Measurements from ENCODE around the gene NPR1.

The NPR1 gene

DNA sequence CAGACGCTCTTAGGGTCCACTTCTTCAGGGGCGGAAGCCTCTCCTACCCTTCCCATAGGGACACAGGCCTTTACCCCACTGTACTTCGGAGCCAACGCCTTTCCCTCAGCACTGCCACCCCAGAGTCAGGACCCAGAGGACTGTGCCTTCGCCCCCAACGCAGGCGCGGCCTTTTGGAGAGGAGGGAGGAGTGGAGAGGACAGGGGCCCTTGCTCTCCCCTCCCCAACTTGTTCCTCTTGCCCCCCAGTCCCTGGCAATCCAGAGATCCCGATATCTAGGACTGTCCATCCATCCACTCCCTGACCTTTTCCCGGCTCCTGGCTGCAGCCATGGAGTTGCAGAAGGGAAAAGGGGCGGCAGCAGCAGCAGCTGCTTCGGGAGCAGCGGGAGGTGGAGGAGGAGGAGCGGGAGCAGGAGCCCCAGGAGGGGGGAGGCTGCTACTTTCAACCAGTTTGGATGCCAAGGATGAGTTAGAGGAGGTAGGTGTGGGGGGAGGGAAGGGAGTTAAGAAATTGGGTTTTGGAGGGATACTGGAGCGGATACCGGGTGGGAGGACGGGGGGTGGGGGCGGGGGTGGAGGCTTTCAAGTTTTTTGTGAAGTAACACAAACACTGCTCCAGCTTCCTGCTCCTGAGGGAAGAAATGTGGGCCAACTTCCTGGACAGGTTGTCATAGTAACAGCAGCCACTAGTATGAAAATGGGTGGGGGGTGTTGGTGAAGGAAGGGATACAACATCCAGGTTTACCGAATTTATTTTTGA, 50.0 kb downstream of the NPR1 start:
- DNase-seq = peak; percentile 67

DNA sequence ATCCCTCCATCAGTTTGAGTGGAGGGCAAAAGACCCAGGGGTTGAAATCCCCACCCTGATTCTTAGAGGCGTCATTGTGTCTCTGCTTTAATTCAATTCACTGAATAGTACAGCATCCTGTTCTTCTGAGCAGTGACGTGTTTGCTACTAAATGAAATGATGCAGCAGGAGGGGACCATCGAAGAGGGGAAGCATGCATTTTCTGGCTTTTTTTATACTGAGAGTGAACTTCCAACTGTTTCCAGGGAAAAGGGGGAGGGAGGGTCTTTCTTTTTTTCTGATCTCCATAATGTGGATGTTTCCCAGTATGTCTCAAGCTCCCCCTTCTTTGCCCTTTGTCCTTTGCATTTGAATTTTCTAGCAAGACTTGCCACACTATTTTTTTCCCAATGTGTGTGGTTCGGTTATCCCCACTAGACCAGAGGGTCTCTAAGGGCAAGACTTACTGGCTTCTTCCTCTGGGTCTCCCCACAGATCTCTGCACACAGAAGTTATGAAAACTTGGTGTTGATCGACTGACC, 52.0 kb downstream of the NPR1 start:
- no peak for DNase-seq

DNA sequence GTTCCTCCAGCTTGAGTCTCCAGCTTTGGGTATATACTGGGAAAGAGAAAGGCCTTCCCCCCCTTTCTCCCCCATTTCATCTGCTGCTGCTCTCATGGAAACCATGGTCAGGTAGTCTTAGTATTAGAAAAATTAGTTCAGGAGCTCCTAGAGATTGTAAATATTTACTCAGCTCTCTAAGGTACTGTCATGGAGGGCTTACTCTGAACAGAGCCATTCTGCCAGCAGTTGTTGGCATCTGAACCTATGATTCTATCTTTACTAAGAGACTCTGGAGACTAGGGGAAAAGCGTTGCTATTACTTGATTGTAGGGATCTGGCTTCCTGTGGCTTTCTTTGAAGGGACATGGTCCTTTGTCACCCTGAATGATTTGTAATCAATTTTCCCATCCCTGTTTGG, 55.5 kb downstream of the NPR1 start:
- no peak for DNase-seq

DNA sequence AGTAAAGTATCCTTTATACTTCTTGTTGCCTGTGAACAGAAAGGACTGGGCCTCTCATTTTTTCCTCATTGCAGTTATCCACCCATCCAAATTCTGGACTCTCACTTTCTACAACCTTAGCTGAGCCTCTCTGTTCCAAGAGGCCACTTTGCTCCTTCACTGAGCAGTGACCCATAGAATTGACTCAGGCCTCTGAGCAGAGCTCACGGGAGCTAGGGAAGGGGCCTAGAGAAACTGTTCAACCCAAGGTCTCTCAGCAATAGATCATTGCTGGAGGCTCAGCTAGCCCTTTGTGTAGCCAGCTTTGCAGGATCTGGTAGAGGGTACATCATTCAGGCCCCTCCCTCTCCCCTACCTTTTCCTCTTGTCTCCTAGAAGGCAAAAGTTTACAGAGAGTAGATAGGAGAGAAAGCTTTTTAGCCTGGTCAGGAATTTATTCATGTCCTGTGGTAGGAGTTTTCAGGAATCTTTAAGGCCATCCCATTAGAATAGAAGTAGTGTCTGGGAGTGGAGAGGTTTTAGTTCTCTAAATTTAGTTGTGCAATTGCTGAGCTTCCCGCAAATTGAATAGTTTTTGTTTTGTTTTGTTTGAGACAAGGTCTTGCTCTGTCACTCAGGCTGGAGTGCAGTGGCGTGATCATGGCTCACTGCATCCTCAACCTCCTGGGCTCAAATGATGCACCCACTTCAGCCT, 56.1 kb downstream of the NPR1 start:
- no peak for DNase-seq

DNA sequence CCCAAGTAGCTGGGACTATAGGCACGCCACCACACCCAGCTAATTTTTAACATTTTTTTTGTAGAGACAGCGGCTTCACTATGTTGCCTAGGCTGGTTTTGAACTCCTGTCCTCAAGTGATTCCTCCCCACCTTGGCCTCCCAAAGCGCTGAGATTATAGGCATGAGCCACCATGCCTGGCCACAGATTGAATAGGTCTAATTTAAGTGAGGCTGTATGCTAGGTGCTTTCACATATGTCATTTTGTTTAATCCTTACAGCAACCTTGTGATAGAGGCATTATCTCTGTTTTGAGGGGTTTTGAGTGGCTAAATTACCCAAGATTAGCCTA, 56.6 kb downstream of the NPR1 start:
- peak; percentile 33 for DNase-seq

DNA sequence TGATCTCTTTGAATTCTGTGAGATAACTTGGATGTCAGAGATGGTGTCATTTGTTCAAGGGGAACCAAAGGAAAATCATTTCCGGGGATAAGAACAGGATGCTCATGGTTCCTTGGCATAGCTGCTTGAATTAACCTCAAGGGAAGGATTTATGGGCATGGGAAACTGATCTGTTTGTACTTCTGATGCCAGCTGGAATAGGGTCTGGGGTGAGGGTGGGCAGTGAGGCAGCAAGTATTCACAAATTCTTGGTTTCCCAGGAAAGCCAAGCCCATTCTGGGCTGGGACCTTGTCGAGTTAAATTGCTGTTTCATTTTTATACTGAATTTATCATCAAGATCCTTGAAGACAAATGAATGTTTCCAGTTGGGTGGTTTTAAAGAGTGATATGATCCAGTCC, 63.5 kb downstream of the NPR1 start:
- DNase-seq = no peak

DNA sequence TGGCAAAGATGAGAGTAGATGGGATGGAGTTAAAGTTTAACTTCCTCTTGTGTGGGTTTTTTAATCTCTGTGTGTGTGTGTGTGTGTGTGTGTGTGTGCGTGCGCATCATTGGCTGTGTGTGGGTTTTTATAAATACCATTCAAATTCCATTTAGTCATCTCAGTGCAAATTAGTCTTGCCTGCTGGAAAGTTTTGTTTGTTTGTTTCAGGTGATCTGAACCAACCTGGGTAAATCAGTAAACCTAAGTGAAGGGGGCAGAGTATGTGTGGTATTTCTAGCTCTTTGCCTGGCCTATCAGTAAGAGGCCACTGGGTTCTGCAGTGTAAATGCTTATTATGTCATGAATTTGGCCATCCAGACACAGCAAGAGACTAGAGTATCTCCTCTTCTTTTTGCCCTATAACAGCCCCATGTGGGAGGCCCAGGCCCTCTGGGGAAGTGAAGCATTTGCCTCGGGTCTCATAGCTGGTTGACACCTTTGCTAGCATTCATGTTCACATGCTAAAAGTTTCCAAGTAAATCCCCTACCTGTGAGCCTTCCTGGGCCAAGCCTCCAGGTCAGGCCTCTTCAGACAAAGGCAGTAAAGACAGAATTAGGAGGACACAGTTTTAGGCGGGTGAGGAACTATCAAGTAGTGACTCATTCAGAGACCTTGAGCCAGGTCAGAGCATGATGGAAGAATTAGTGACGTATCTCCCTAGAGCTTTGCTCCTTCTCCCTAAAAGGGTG, 64.1 kb downstream of the NPR1 start:
- no peak for DNase-seq
